Karpas-422 (cell line): Measurements from ENCODE around the gene PROM1. TPM values are rescaled to one million over a fixed set of nuclear protein-coding genes. Genes with fewer than 3 reads are reported as not detected.

Experiments used
- DNase-seq: peaks from one replicate; pipeline ENCODE4 v3.0.0-alpha.2; 2015
- H2AFZ ChIP-seq: fragments of 200-600 bp; sonication (generic); 2 replicates; pipeline ENCODE4 v1.6.1; 2014; ENCODE audit warnings: antibody characterized with exemption, low read length, mixed read lengths
- H3K27ac ChIP-seq: fragments of 200-600 bp; sonication (generic); 2 replicates; pipeline ENCODE4 v1.5.1; 2014; ENCODE audit warnings: mild to moderate bottlenecking, low read length, moderate library complexity
- H3K27me3 ChIP-seq: fragments of 200-600 bp; sonication (generic); 2 replicates; pipeline ENCODE4 v1.6.1; 2014; ENCODE audit warnings: low read length, mixed read lengths
- H3K36me3 ChIP-seq: fragments of 200-600 bp; sonication (generic); 2 replicates; pipeline ENCODE4 v1.6.1; 2014; ENCODE audit warnings: low read length, mixed read lengths; ENCODE audit not compliant: insufficient read depth
- H3K4me1 ChIP-seq: fragments of 200-600 bp; sonication (generic); 2 replicates; pipeline ENCODE4 v1.6.1; 2014; ENCODE audit warnings: mild to moderate bottlenecking, low read length, mixed read lengths
- H3K4me2 ChIP-seq: fragments of 200-600 bp; sonication (generic); 2 replicates; pipeline ENCODE4 v1.6.1; 2014; ENCODE audit warnings: low read length, low read depth, mild to moderate bottlenecking; ENCODE audit not compliant: poor library complexity, severe bottlenecking
- H3K4me3 ChIP-seq: fragments of 200-600 bp; sonication (generic); 2 replicates; pipeline ENCODE4 v1.5.1; 2014; ENCODE audit warnings: mild to moderate bottlenecking, antibody characterized with exemption, low read length, mixed read lengths
- H3K79me2 ChIP-seq: fragments of 200-600 bp; sonication (generic); 2 replicates; pipeline ENCODE4 v1.6.1; 2014; ENCODE audit warnings: mild to moderate bottlenecking, low read length, mixed read lengths
- H3K9ac ChIP-seq: fragments of 200-600 bp; sonication (generic); 2 replicates; pipeline ENCODE4 v1.6.0; 2014; ENCODE audit warnings: low read length
- H3K9me2 ChIP-seq: fragments of 200-600 bp; sonication (generic), shearing (Covaris generic); replicated peaks from 2 replicates; pipeline ENCODE4 v1.6.0; 2014; ENCODE audit warnings: mild to moderate bottlenecking, low read length, moderate library complexity; ENCODE audit not compliant: insufficient read depth
- H3K9me3 ChIP-seq: fragments of 300-700, 200-600 bp; sonication (generic); 2 replicates; pipeline ENCODE4 v1.6.1; 2014; ENCODE audit warnings: low read length, mixed read lengths
- H4K20me1 ChIP-seq: fragments of 200-600 bp; sonication (generic); 2 replicates; pipeline ENCODE4 v1.6.1; 2014; ENCODE audit warnings: mild to moderate bottlenecking, antibody characterized with exemption, low read length, low read depth; ENCODE audit not compliant: insufficient read depth
- total RNA-seq: library from RNA; depleted of rRNA; stranded (reverse); fragments of >200 nt; shearing (Covaris generic); gene quantifications from 2 replicates; pipeline ENCODE4 v1.2.3, GENCODE V29; 2014; ENCODE audit warnings: low replicate concordance

The PROM1 gene
- total RNA-seq, 1 experiment from 2014 or later = 0.26 TPM

- DNase-seq = no peak
- H2AFZ ChIP-seq = no peak overlapping the region
- H3K79me2 ChIP-seq = no peaks in the 10 kb centered on the region
- no peak overlapping the region for H3K4me3 ChIP-seq
- no peaks in the 10 kb centered on the region for H3K4me1 ChIP-seq
- no peak overlapping the region for H3K9ac ChIP-seq
- H3K9me3 ChIP-seq = no peaks in the 10 kb centered on the region
- no peaks in the 10 kb centered on the region for H3K27me3 ChIP-seq
- no peaks in the 10 kb centered on the region for H3K36me3 ChIP-seq
- H3K9me2 ChIP-seq = no peaks in the 10 kb centered on the region
- no peak overlapping the region for H3K4me2 ChIP-seq
- H4K20me1 ChIP-seq = no peaks in the 10 kb centered on the region
- no peak overlapping the region for H3K27ac ChIP-seq
Observed at GRCh38 chr4:16067515-16067914, 16.3 kb downstream of the PROM1 start.

GRCh38 chr4:16066586-16067128 is 17.2 kb downstream of the PROM1 start:
- Histone ChIP-seq H3K79me2 (no peaks in the 10 kb centered on the region), H3K27ac (no peak overlapping the region), H3K4me1 (no peaks in the 10 kb centered on the region), H4K20me1 (no peaks in the 10 kb centered on the region), H3K4me2 (no peak overlapping the region), H3K27me3 (no peaks in the 10 kb centered on the region), H3K4me3 (no peak overlapping the region), H2AFZ (no peak overlapping the region), H3K9me2 (no peaks in the 10 kb centered on the region), H3K36me3 (no peaks in the 10 kb centered on the region), H3K9ac (no peak overlapping the region), H3K9me3 (no peaks in the 10 kb centered on the region)
- no peak for DNase-seq

GRCh38 chr4:16065066-16065465 is 18.8 kb downstream of the PROM1 start:
- H3K9me3 ChIP-seq = no peaks in the 10 kb centered on the region
- H3K79me2 ChIP-seq = no peaks in the 10 kb centered on the region
- H3K9me2 ChIP-seq = no peaks in the 10 kb centered on the region
- H3K27ac ChIP-seq = no peak overlapping the region
- no peak overlapping the region for H3K9ac ChIP-seq
- H3K36me3 ChIP-seq = no peaks in the 10 kb centered on the region
- no peaks in the 10 kb centered on the region for H3K4me1 ChIP-seq
- no peak for DNase-seq
- no peaks in the 10 kb centered on the region for H4K20me1 ChIP-seq
- H3K27me3 ChIP-seq = no peaks in the 10 kb centered on the region
- no peak overlapping the region for H3K4me3 ChIP-seq
- H3K4me2 ChIP-seq = no peak overlapping the region
- H2AFZ ChIP-seq = no peak overlapping the region

- Histone ChIP-seq H3K4me3 (no peak overlapping the region), H3K36me3 (no peaks in the 10 kb centered on the region), H2AFZ (no peak overlapping the region), H3K4me2 (no peak overlapping the region), H3K9ac (no peak overlapping the region), H3K4me1 (no peaks in the 10 kb centered on the region), H4K20me1 (no peaks in the 10 kb centered on the region), H3K27me3 (no peaks in the 10 kb centered on the region), H3K9me3 (no peaks in the 10 kb centered on the region), H3K9me2 (no peaks in the 10 kb centered on the region), H3K79me2 (no peaks in the 10 kb centered on the region), H3K27ac (no peak overlapping the region)
- DNase-seq = no peak
Observed at GRCh38 chr4:16062601-16063000, 21.2 kb downstream of the PROM1 start.

- H2AFZ ChIP-seq = no peak overlapping the region
- no peak for DNase-seq
- no peak overlapping the region for H3K9ac ChIP-seq
- H3K79me2 ChIP-seq = no peaks in the 10 kb centered on the region
- no peaks in the 10 kb centered on the region for H3K9me2 ChIP-seq
- no peaks in the 10 kb centered on the region for H4K20me1 ChIP-seq
- H3K27me3 ChIP-seq = no peaks in the 10 kb centered on the region
- no peak overlapping the region for H3K27ac ChIP-seq
- H3K36me3 ChIP-seq = no peaks in the 10 kb centered on the region
- H3K4me2 ChIP-seq = no peak overlapping the region
- H3K4me1 ChIP-seq = no peaks in the 10 kb centered on the region
- no peaks in the 10 kb centered on the region for H3K9me3 ChIP-seq
- no peak overlapping the region for H3K4me3 ChIP-seq
Observed at GRCh38 chr4:16056681-16057385, 27.0 kb downstream of the PROM1 start.

GRCh38 chr4:16055873-16056272 is 27.9 kb downstream of the PROM1 start:
- no peaks in the 10 kb centered on the region for H3K27me3 ChIP-seq

GRCh38 chr4:16055471-16055870 is 28.4 kb downstream of the PROM1 start:
- H2AFZ ChIP-seq = no peak overlapping the region
- no peaks in the 10 kb centered on the region for H3K36me3 ChIP-seq
- no peaks in the 10 kb centered on the region for H3K79me2 ChIP-seq
- no peaks in the 10 kb centered on the region for H4K20me1 ChIP-seq
- H3K4me2 ChIP-seq = no peak overlapping the region
- H3K9me2 ChIP-seq = no peaks in the 10 kb centered on the region
- H3K4me1 ChIP-seq = no peaks in the 10 kb centered on the region
- no peak overlapping the region for H3K9ac ChIP-seq
- no peaks in the 10 kb centered on the region for H3K9me3 ChIP-seq
- H3K4me3 ChIP-seq = no peak overlapping the region
- no peak for DNase-seq
- H3K27me3 ChIP-seq = no peaks in the 10 kb centered on the region
- no peak overlapping the region for H3K27ac ChIP-seq

More at GRCh38 chr4:16055873-16056272, 27.9 kb downstream of the PROM1 start:
- Histone ChIP-seq H3K36me3 (no peaks in the 10 kb centered on the region), H3K9ac (no peak overlapping the region), H3K79me2 (no peaks in the 10 kb centered on the region), H3K4me3 (no peak overlapping the region), H3K4me2 (no peak overlapping the region), H4K20me1 (no peaks in the 10 kb centered on the region), H3K9me3 (no peaks in the 10 kb centered on the region), H3K4me1 (no peaks in the 10 kb centered on the region), H3K27ac (no peak overlapping the region), H2AFZ (no peak overlapping the region), H3K9me2 (no peaks in the 10 kb centered on the region)
- DNase-seq = no peak

GRCh38 chr4:16052939-16053338 is 30.9 kb downstream of the PROM1 start:
- H3K27me3 ChIP-seq = no peaks in the 10 kb centered on the region
- H3K4me2 ChIP-seq = no peak overlapping the region
- no peak overlapping the region for H3K9ac ChIP-seq
- no peaks in the 10 kb centered on the region for H3K79me2 ChIP-seq
- H3K36me3 ChIP-seq = no peaks in the 10 kb centered on the region
- H3K4me1 ChIP-seq = no peaks in the 10 kb centered on the region
- H4K20me1 ChIP-seq = no peaks in the 10 kb centered on the region
- no peak for DNase-seq
- no peak overlapping the region for H3K4me3 ChIP-seq
- no peak overlapping the region for H2AFZ ChIP-seq
- no peak overlapping the region for H3K27ac ChIP-seq
- no peaks in the 10 kb centered on the region for H3K9me2 ChIP-seq
- no peaks in the 10 kb centered on the region for H3K9me3 ChIP-seq
